ENCODE results near the gene GPR15LG.

DNA sequence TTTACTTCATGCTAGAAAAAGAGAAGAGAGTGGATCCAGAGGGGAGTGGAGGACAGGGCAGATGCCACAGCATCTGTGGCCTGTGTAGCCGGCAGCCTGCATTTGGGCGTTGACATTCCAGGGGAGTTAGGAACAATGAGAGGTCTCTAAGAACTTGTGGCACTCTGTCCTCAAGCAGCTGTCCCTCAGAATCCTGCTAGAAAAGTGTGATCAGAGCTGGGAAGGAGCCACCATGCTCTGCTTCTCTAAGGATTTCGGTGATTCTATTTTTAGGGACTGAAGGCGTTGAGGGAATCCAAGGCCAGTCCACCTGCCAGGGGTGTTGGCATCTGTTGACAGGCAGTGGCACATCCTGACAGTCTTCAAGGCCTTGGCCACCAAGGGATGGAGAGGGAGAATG is 44.1 kb downstream of the GPR15LG start:
- TF ChIP-seq, protein P1, sequence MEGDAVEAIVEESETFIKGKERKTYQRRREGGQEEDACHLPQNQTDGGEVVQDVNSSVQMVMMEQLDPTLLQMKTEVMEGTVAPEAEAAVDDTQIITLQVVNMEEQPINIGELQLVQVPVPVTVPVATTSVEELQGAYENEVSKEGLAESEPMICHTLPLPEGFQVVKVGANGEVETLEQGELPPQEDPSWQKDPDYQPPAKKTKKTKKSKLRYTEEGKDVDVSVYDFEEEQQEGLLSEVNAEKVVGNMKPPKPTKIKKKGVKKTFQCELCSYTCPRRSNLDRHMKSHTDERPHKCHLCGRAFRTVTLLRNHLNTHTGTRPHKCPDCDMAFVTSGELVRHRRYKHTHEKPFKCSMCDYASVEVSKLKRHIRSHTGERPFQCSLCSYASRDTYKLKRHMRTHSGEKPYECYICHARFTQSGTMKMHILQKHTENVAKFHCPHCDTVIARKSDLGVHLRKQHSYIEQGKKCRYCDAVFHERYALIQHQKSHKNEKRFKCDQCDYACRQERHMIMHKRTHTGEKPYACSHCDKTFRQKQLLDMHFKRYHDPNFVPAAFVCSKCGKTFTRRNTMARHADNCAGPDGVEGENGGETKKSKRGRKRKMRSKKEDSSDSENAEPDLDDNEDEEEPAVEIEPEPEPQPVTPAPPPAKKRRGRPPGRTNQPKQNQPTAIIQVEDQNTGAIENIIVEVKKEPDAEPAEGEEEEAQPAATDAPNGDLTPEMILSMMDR (IDR thresholded peaks at IDR 0.05; ENCODE audit: extremely low read depth in 1 of 2, insufficient read depth in 1 of 2, low read depth in 1 of 2, low read length in 2 of 2) = no peak
- no peak for TF ChIP-seq POLR2A (IDR thresholded peaks at IDR 0.05; ENCODE audit: low read depth, low read length)
- no peak for TF ChIP-seq EZH2 (IDR thresholded peaks at IDR 0.05; ENCODE audit: borderline replicate concordance, low read depth, low read length, severe bottlenecking)

Data from endothelial cell of umbilical vein (primary cell).